IMR-90 (cell line): ENCODE measurements around the gene MLANA. TPM values are rescaled to one million over a fixed set of nuclear protein-coding genes. Genes with fewer than 3 reads are reported as not detected.

Experiments used
- ATAC-seq: fragments of 200-7000 bp; cut with Tn5 transposase; 2 replicates; pipeline ENCODE4 v1.9.1; 2020; ENCODE audit warnings: low read depth, mild to moderate bottlenecking, moderate library complexity
- BruUV-seq: library from RNA; stranded (reverse); fragments of 400-500 nt; replicated peaks from 2 replicates; lab custom pipeline; 2021; lab: Mats Ljungman, UMichigan
- CTCF ChIA-PET: fragments of 300-600 bp; formaldehyde crosslinking; extraction: SDS; loops from one replicate; lab custom pipeline; 2021; ENCODE audit warnings: antibody characterized with exemption; lab: Yijun Ruan, JAX
- POLR2A ChIA-PET: fragments of 300-600 bp; sonication (Branson Sonifier 250); formaldehyde crosslinking; loops from one replicate; lab custom pipeline; 2022; ENCODE audit warnings: antibody characterized with exemption; ENCODE audit not compliant: unreplicated experiment; lab: Charles Lee
- DNase-seq: peaks from one replicate; pipeline ENCODE4 v3.0.0; 2013
- H2AFZ ChIP-seq: replicated peaks from 2 replicates; pipeline ENCODE3; 2013; ENCODE audit warnings: low read length, mild to moderate bottlenecking; ENCODE audit not compliant: poor library complexity
- H2AK5ac ChIP-seq: 2 replicates; pipeline ENCODE4 v1.6.1; 2013; ENCODE audit warnings: low read depth, low read length, inconsistent platforms
- H2AK9ac ChIP-seq: replicated peaks from 2 replicates; pipeline ENCODE3; 2013; ENCODE audit warnings: mild to moderate bottlenecking, low read depth, low read length, moderate library complexity; ENCODE audit not compliant: poor library complexity
- H2BK120ac ChIP-seq: 2 replicates; pipeline ENCODE4 v1.6.1; 2013; ENCODE audit warnings: low read depth, low read length, inconsistent platforms
- H2BK15ac ChIP-seq: 3 replicates; pipeline ENCODE4 v1.6.1; 2013; ENCODE audit warnings: low read depth, low read length, inconsistent platforms
- H2BK20ac ChIP-seq: 2 replicates; pipeline ENCODE4 v1.6.1; 2013; ENCODE audit warnings: low read depth, mild to moderate bottlenecking, inconsistent platforms, low read length, moderate library complexity
- H2BK5ac ChIP-seq: 2 replicates; pipeline ENCODE4 v1.6.1; 2013; ENCODE audit warnings: mild to moderate bottlenecking, low read depth, low read length, inconsistent platforms; ENCODE audit not compliant: poor library complexity, severe bottlenecking
- H3K14ac ChIP-seq: replicated peaks from 2 replicates; pipeline ENCODE4 v1.6.1; 2013; ENCODE audit warnings: low read depth, low read length, inconsistent platforms
- H3K18ac ChIP-seq: 2 replicates; pipeline ENCODE4 v1.6.1; 2013; ENCODE audit warnings: low read depth, low read length, control low read depth
- H3K23ac ChIP-seq: 2 replicates; pipeline ENCODE4 v1.6.1; 2013; ENCODE audit warnings: low read depth, low read length, inconsistent platforms
- H3K27ac ChIP-seq: 2 replicates; pipeline ENCODE4 v1.5.1; 2013; ENCODE audit warnings: mild to moderate bottlenecking, control low read depth, low read length; ENCODE audit not compliant: insufficient read depth
- H3K27me3 ChIP-seq: 2 replicates; pipeline ENCODE4 v1.6.1; 2013; ENCODE audit warnings: low read length; ENCODE audit not compliant: control insufficient read depth, insufficient read depth
- H3K36me3 ChIP-seq: 2 replicates; pipeline ENCODE4 v1.6.1; 2013; ENCODE audit warnings: low read length, mixed read lengths; ENCODE audit not compliant: control insufficient read depth, insufficient read depth
- H3K4ac ChIP-seq: 2 replicates; pipeline ENCODE4 v1.6.1; 2013; ENCODE audit warnings: low read depth, low read length, inconsistent platforms
- H3K4me1 ChIP-seq: 2 replicates; pipeline ENCODE4 v1.6.1; 2013; ENCODE audit warnings: low read length, mixed read lengths; ENCODE audit not compliant: control insufficient read depth, insufficient read depth
- H3K4me2 ChIP-seq: 2 replicates; pipeline ENCODE4 v1.6.1; 2013; ENCODE audit warnings: low read depth, mild to moderate bottlenecking, control low read depth, low read length, moderate library complexity
- H3K4me3 ChIP-seq: 2 replicates; pipeline ENCODE4 v1.5.1; 2013; ENCODE audit warnings: low read depth, mild to moderate bottlenecking, control low read depth, low read length, moderate library complexity; ENCODE audit not compliant: insufficient read depth
- H3K56ac ChIP-seq: 2 replicates; pipeline ENCODE4 v1.6.1; 2013; ENCODE audit warnings: low read length, inconsistent platforms; ENCODE audit not compliant: insufficient read depth; ENCODE audit errors: extremely low read depth
- H3K79me1 ChIP-seq, 2 experiments: 2 replicates each; pipeline ENCODE4 v1.6.1; 2013; ENCODE audit warnings: low read length in 2 of 2, inconsistent platforms in 1 of 2, low read depth in 1 of 2
- H3K9ac ChIP-seq: 2 replicates; pipeline ENCODE4 v1.6.1; 2013; ENCODE audit warnings: low read depth, low read length, control low read depth
- H3K9me1 ChIP-seq: 2 replicates; pipeline ENCODE4 v1.6.1; 2013; ENCODE audit warnings: low read length, inconsistent platforms; ENCODE audit not compliant: insufficient read depth
- H3K9me3 ChIP-seq: 2 replicates; pipeline ENCODE4 v1.6.1; 2013; ENCODE audit warnings: low read length; ENCODE audit not compliant: control insufficient read depth, insufficient read depth
- H4K20me1 ChIP-seq: 2 replicates; pipeline ENCODE4 v1.6.1; 2013; ENCODE audit warnings: low read length, inconsistent platforms; ENCODE audit not compliant: insufficient read depth
- H4K5ac ChIP-seq: 2 replicates; pipeline ENCODE4 v1.6.1; 2013; ENCODE audit warnings: mild to moderate bottlenecking, low read depth, low read length, control low read depth
- H4K8ac ChIP-seq, 2 experiments: 2 replicates each; pipeline ENCODE4 v1.6.1; 2013; ENCODE audit warnings: low read depth in 2 of 2, low read length in 2 of 2, control low read depth in 1 of 2, inconsistent platforms in 1 of 2
- H4K91ac ChIP-seq: 2 replicates; pipeline ENCODE4 v1.6.1; 2013; ENCODE audit warnings: low read depth, low read length, inconsistent platforms; ENCODE audit not compliant: insufficient read depth
- FOS ChIP-seq: fragments of 150-350 bp; IDR thresholded peaks from 2 replicates; pipeline ENCODE4 v1.6.1; 2016; ENCODE audit warnings: low read depth, low read length
- WGBS, 2 experiments: methylation state at CpG; one replicate each; pipeline versions ENCODE4 v1.1.5 to v1.1.7; 2013; ENCODE audit warnings: missing lambda C conversion rate in 2 of 2; ENCODE audit not compliant: insufficient read length in 1 of 2; ENCODE audit errors: extremely low coverage in 2 of 2; 5-methylcytosine and 5-hydroxymethylcytosine counted together
- dilution Hi-C: fragments of 300-500 bp; cut with HindIII; formaldehyde crosslinking; loops from one replicate; pipeline ENCODE4 v1.14.3; 2018; ENCODE audit warnings: low sequenced_read_pairs; ENCODE audit not compliant: unreplicated experiment
- in situ Hi-C: fragments of 300-500 bp; cut with MboI; formaldehyde crosslinking; loops from 3 replicates; pipeline ENCODE4 v1.14.3; 2019; ENCODE audit warnings: low sequenced_read_pairs, inconsistent platforms, mixed read lengths
- intact Hi-C: fragments of 100-400 bp; cut with micrococcal nuclease; formaldehyde crosslinking; loops from 2 replicates; pipeline ENCODE4 v1.10.0; 2022
- polyA plus RNA-seq, 3 experiments: library from polyadenylated mRNA; depleted of rRNA; stranded (reverse); fragments of >200 nt; gene quantifications; 2 replicates each; pipeline ENCODE4 v1.2.3, GENCODE V29; 2012; ENCODE audit warnings: low replicate concordance in 1 of 3
- total RNA-seq: library from RNA; depleted of rRNA; stranded (reverse); fragments of >200 nt; gene quantifications from 2 replicates; pipeline ENCODE4 v1.2.3, GENCODE V29; 2012
- TF ChIP-seq, protein P1 (sequence below): fragments of 150-350 bp; IDR thresholded peaks from 2 replicates; pipeline ENCODE4 v1.6.1; 2016; ENCODE audit warnings: low read depth, mild to moderate bottlenecking, low read length, moderate library complexity, borderline replicate concordance

Gene MLANA
- total and polyA plus RNA-seq, 2 of the 4 experiments (the other 2 are of a cell fraction): not detected

DNA sequence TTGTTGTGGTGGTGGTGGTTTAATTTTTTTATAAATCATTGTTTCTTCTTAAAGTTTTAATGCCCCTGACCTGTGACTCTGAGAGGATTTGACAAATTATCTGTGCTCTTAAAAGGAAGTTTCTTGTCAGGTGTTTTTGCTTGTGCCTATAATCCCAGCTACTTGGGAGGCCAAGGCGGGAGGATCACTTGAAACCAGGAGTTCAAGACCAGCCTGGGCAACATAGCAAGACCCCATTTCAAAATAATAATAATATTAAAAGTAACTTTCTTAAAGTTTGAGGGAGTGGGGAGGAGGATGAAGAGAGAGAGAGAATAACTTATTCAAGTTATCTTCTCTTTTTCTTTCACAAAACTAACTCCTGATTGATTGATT lies 45.5 kb upstream of the MLANA start:
- no peak overlapping the region for H2BK5ac ChIP-seq

More for the DNA sequence above, 45.5 kb upstream of the MLANA start:
- TF ChIP-seq, protein P1, sequence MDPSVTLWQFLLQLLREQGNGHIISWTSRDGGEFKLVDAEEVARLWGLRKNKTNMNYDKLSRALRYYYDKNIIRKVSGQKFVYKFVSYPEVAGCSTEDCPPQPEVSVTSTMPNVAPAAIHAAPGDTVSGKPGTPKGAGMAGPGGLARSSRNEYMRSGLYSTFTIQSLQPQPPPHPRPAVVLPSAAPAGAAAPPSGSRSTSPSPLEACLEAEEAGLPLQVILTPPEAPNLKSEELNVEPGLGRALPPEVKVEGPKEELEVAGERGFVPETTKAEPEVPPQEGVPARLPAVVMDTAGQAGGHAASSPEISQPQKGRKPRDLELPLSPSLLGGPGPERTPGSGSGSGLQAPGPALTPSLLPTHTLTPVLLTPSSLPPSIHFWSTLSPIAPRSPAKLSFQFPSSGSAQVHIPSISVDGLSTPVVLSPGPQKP: no peak
- TF ChIP-seq FOS: 0 out of 2 replicates have a peak, but pooled peaks have one; percentile 18
- Histone ChIP-seq H3K79me1 (no peaks in the 10 kb centered on the region), H3K14ac (no peak overlapping the region), H3K9me3 (no peaks in the 10 kb centered on the region), H3K9ac (no peak overlapping the region), H2BK120ac (no peak overlapping the region), H3K4ac (no peak overlapping the region), H3K23ac (no peak overlapping the region), H3K56ac (no peak overlapping the region), H3K4me3 (no peak overlapping the region), H3K18ac (peak overlapping the region; percentile 63; the same call in 1 of the 2 replicates), H4K5ac (no peak overlapping the region), H2AK9ac (no peak overlapping the region), H3K27me3 (peaks cover 8% of the 10 kb centered on the region), H2AK5ac (peak overlapping the region; percentile 35; the same call in 1 of the 2 replicates), H2BK15ac (peak overlapping the region; percentile 40; the same call in 1 of the 3 replicates), H3K9me1 (0 out of 2 replicates have a peak, but pooled peaks cover 8% of the 10 kb centered on the region), H2BK20ac (no peak overlapping the region), H4K91ac (no peak overlapping the region), H3K4me1 (peaks cover 12% of the 10 kb centered on the region), H3K27ac (peak overlapping the region; percentile 8; the same call in 1 of the 2 replicates), H4K8ac (no peak overlapping the region), H3K36me3 (no peaks in the 10 kb centered on the region), H3K4me2 (no peak overlapping the region), H4K20me1 (peaks cover 14% of the 10 kb centered on the region; the same call in 1 of the 2 replicates), H2AFZ (no peak overlapping the region)
- CTCF ChIA-PET: interaction anchor here (0.6 to 4.1 kb wide), 6 partner anchors 10 to 409 kb away, joined by 3 to 21 read pairs (median 3); partner anchors contain the start of gene ERMP1
- POLR2A ChIA-PET: interaction anchor here (0.6 kb wide), 1 partner anchor 394 kb away, joined by 3 read pairs; no protein-coding TSS in a partner anchor
- BruUV-seq: no TSS peak
- intact Hi-C loops: no loop called here
- WGBS, 2 experiments: no CpG with 5 or more reads among the region's 1 CpG
- in situ Hi-C loops: no loop called here
- DNase-seq: no peak
- dilution Hi-C loops: no loop called here
- ATAC-seq: peak; percentile 9
